A172 (cell line): Measurements from ENCODE around the gene PDE1C. TPM values are rescaled to one million over a fixed set of nuclear protein-coding genes. Genes with fewer than 3 reads are reported as not detected.
"Not testable (repeated sequence)": the region's sequence is repeated elsewhere in the genome, so short reads cannot be mapped to it uniquely, and the experiment has no call there.

Source experiments
- DNase-seq: peaks from one replicate; pipeline ENCODE4 v3.0.0-alpha.2; 2015; ENCODE audit warnings: low spot score
- total RNA-seq: library from RNA; depleted of rRNA; stranded (reverse); fragments of >200 nt; shearing (Covaris generic); gene quantifications from 2 replicates; pipeline ENCODE4 v1.2.3, GENCODE V29; 2014

The PDE1C gene
- total RNA-seq, 1 experiment from 2014 or later, result 140 TPM

DNA sequence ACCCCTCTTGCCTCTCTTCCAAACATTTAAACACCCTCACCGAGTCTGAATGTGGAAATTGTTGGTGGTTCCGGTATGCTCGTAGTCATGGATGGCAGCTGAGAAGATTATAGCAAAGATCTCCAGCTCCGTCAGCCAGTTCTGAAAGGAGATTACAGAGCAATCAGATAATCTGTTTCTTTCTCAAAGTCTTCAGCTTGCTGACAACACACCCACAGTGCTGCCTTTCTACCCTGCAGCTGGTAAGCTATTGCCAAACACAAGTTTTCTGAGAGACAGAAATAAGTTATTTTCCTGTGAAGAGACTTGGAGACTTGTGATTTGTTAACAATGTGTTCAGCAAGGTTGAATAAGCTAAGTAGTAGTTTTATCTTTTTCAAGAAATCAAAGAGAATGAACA is 219.6 kb downstream of the PDE1C start:
- DNase-seq, result no peak

GRCh38 chr7:31850066-31850465 is 220.1 kb downstream of the PDE1C start:
- no peak for DNase-seq

DNA sequence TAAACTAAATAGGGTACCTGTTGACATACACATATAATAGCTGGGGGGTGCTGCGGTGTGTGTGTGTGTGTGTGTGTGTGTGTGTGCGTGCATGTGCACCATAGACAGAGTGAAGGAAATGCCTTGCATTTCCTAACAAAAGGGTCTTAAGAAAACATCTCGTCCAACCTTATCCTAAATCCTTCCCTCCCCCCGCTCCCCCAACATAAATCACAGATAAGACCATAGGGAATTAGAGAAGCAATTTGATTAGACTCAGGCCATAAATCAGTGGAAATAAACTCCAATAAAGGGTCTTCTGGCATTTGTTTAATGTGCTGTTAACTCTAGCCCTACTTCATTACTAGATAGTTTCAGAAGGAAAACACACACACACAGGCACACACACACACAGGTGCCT is 234.7 kb downstream of the PDE1C start:
- no peak for DNase-seq

DNA sequence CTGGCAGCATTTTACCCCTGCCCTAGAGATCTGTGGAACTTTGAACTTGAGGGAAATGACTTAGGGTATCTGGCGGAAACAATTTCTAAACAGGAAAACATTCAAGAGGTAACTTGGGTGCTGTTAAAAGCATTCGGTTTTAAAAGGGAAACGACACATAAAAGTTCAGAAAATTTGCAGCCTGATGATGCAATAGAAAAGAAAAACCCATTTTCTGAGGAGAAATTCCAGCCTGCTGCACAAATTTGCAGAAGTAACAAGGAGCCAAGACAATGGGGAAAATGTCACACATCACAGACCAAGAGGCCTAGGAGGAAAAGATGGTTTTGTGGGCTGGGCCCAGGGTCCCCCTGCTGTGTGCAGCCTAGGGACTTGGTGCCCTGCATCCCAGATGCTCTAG is 236.6 kb downstream of the PDE1C start:
- not testable (repeated sequence) for DNase-seq

DNA sequence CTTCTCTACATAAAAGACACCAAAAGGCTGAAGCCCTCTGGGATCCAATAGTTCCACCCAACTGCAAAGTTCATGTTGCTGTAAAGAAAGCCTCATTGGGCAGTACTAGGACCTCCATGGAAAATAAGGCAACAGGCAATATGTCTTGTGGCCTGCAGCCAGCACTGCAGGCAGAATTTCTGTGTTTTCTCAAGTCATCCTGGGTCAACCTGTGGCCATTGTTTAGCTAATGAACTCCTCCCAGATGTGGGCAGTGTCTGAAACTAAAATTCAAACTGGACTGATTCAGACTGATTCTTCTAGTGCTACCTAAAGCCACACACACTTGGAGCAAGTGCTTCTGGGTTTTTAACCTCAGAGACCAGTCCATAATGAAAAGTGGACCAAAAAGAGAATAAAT is 241.7 kb downstream of the PDE1C start:
- DNase-seq, result no peak

DNA sequence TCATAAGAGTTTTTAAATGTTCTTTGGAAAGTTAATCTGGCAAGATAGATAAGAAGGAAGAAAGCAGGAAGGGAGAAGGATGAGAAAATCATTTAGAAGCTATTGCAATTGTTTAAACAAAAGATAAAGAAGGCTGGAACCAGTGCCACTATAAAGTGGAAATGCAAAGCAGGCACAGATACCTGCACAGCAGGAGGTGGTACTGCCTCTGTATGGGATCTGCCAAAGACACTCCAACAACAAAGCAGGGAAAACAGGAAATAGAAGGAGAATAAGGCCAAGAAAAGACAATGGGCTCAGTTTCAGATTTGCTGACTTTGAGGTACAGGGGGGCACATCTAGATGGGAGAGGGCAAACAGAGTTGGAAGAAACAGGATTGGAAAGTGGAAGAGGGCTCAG is 244.6 kb downstream of the PDE1C start:
- no peak for DNase-seq

DNA sequence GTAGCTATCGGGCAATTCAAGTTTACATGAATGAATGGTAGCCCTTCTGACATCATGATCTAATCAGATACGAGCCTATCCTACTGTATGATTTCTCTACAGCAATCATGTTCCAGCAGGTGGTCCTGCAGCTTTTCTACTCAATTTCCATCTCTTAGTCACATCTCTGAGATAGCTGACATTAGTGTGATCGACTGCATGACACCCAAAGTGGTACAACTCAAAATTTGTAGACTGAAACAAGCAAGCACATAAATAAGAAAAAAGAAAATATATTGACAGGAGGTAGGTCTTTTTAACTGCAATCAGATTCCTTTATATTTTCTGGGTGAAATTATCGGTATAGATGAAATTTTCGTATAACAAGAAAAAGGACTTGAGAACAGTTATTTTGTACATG is 251.2 kb downstream of the PDE1C start:
- DNase-seq, result no peak

GRCh38 chr7:31816810-31817209 is 253.4 kb downstream of the PDE1C start:
- DNase-seq, result no peak

DNA sequence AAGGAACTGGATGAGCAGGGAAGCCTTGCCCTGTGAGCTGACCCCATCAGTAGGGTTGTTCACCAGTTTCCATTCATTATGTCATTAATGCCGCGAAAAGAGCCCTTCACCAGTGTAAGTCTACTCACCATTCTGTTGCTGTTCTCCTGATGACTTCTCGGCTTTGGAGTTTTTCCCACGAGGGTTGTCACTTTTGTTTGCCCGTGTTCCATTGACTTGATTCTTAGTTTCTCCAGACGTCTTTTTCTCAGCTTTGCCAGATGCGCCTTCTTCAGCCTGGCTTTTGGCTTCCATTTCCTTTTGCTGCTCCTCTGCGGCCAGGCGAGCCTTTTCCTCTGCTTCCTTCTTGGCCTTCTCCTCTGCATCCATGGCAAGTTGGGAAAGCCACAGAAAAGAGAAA is 254.4 kb downstream of the PDE1C start:
- no peak for DNase-seq

DNA sequence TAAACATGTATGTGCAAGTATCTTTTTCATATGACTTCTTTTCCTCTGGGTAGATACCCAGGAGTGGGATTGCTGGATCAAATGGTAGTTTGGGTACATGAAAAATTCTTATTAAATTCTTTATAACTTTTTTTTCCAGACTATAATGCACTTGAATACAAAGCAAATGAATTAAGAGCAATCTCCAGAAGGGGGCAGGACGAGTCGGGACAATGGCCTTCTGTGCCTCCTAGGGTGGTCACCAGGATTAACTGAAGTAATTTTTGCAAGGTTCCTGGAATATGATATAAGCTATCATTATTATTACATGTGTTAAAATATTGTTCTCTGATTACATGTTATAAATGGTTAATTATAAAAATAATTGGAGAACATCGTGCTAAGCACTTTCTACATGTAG is 256.0 kb downstream of the PDE1C start:
- no peak for DNase-seq

DNA sequence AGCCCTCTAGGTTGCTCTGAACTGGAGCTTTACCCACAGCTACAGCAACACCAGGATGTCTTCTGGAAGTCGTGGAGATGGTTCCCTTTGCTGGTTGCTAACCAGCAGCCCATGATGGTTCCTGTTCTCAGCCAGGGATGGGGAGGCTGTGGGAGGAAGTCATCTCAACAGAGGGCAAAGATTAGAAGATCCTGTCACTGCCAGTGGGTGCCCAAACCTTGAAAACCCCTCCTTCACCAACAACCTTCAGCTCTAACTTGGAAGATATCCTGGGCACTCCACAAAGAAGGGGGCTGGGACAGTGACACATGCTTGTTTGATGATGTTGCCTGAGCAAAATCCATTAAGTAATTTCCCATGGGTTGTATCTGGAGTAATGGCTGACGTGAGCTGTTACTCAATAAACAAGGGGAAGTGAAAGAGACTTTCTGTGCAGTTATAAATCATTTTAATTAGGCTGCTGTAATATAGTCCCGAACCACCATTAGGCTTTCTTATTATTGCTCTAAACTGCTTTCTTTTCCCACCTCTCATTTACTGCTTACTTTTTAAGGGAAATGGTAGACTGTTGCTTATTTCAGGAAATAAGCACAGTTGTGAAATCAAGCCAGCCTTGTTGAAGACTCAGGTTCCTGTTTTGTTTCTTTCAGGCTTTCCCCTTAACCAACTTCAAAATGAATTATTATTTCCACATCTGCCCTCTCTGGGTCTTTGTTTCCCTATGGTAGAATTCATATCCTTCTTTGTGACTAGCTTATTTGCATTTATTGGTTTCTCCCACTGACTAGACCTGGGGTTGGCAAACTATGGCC is 258.4 kb downstream of the PDE1C start:
- peak; percentile 50 for DNase-seq

DNA sequence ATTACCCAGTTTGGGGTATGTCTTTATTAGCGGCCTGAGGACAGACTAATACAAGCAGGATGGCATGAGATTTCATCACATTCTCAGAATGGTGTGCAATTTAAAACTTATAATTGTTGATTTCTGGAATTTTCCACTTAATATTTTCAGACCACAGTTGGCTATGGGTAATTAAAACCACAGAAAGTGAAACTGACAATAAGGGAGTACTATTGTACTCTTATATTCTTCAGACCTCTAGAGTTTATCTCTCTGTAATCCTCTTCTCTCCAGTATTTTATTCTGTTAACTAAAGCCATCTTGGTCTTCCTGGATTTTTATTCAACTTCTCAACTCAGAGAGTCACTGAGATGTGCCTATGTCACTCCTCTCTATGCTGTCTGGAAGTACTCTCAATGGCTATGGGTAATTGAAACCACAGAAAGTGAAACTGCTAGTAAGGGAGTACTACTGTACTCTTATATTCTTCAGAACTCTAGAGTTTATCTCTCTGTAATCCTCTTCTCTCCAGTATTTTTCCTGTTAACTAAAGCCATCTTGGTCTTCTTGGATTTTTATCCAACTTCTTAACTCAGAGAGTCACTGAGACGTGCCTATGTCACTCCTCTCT is 264.9 kb downstream of the PDE1C start:
- no peak for DNase-seq

- no peak for DNase-seq
Measured at GRCh38 chr7:31796375-31796774, 273.8 kb downstream of the PDE1C start.

- no peak for DNase-seq
Measured at GRCh38 chr7:31794851-31795344, 275.3 kb downstream of the PDE1C start.

- no peak for DNase-seq
Measured at GRCh38 chr7:31791881-31792280, 278.3 kb downstream of the PDE1C start.

DNA sequence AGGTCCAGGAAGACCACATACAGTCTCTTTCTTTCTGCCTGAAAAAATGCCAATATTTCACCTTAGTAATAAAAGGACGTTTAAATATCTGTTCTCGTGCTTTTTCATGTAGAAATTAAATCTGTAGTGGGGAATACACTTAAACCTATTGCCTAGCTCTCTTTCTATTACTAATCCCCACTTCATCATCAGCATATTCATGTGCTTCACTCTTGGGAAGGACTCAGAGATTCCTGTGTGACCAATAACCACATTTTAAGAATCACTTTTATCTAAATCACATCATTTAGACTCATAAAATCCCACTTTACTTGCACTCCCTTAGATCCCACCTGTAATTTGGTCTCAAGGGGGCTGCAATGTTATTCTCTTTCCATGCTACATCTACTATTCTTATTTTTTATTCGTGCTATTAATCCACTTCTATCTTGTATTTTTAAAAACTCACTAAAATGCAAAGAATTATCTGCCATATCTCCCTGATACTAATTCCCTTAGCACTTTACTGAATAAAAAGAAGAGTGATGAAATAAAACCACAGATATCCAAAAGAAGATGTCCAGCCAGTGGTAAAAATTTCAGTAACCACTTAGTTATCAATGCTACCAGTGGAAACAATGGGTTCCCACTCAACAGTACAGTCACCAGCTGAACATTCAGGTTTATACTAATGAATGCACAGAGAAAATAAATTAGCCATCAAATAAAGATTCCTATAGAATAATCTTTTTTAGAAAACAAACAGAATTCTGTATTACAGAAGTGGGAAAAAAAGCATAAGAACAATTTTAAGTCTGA is 281.1 kb downstream of the PDE1C start:
- DNase-seq, result no peak

DNA sequence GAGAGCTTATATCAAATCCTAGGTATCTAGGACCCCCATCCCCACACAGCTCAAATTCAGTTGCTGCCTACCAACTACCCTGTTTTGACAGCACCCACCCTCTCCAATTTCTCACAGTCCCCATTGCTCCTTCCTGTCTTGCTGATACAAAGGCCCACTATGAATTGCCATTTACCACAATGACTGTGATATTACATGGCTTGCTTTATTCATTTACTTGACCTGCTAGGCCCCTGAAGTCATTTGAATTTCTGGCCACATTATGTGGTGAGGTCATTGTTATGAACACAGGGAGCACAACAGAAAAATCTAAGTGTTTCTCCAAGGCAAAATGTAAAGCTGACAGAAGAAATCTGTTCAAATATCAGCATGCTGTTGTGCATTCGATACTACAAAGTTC is 281.8 kb downstream of the PDE1C start:
- no peak for DNase-seq

DNA sequence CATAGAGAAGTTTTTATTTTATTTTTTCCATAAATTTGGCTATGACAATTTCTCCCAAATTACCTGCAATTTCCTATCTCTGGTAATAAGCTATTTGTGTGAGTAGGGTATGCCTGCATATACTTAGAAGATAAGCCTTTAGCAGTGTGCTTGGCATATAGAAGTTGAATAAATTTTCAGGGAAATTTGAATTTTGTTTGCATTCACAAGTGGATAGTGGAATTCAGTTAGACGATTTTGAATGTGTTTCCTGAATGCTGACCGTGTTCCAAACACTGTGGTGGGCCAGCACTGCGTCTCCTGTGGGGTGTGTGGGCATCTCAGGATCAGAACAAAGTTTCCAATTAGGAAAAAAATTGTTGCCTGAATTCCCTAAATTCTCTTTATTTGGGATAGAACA is 283.9 kb downstream of the PDE1C start:
- DNase-seq, result no peak

- DNase-seq, result no peak
Measured at GRCh38 chr7:31785101-31785500, 285.1 kb downstream of the PDE1C start.

DNA sequence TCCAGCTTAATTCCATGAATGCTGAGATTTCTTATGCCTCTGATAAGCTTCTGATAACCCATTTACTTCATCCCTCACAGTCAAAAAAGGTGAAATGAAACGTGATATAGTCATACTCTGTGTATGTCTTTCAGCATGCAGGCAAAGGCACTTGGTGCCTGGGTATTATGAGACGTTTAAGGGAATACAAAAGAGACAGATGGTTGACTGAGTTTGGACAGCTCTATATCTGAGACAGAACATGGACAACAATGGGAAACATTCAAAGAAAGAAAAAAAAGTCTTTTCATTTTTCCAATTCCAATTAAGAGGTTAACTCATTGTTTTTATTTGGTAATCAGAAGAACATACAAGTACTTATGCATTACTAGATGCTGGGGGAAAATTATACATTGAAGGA is 287.0 kb downstream of the PDE1C start:
- DNase-seq, result no peak

- DNase-seq, result peak; percentile 86
Measured at GRCh38 chr7:31782411-31782991, 287.7 kb downstream of the PDE1C start.

DNA sequence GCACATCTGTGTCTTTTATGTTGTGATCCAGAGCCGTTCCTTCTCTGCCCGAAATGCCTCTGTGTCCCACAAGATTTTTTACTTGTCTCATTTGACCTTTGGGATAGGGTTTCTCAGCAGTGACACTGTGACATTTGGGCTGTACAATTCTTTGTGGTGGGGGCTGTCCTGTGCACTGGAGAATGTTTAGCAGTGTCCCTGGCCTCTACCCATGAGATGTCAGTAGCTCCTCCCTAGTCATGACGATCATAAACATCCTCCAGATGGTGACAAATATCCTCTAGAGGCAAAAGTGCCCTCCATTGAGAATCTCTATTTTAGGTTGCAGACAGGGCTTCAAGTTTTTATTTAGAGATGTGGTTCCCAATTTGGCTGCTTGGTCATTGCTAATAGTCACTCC is 291.9 kb downstream of the PDE1C start:
- DNase-seq, result no peak
